ENCODE measurements around the gene TSHZ2. TPM values are rescaled to one million over a fixed set of nuclear protein-coding genes. Genes with fewer than 3 reads are reported as not detected.

Gene TSHZ2
- total RNA-seq, 6 experiments from 2014 or later = 14.2 to 28.1 (median 21.0) TPM

- Histone ChIP-seq H3K27ac (no peak overlapping the region), H3K4me3 (no peak overlapping the region), H3K4me1 (no peaks in the 10 kb centered on the region), H3K27me3 (no peaks in the 10 kb centered on the region), H3K9me3 (no peaks in the 10 kb centered on the region), H3K36me3 (no peaks in the 10 kb centered on the region)
- WGBS (ENCODE audit: insufficient coverage, low coverage, low lambda C conversion rate, missing lambda C conversion rate) = 85% methylated on average over 1 of the region's 1 CpG
- ATAC-seq = no peak
- no peak for DNase-seq
- TF ChIP-seq, protein P1, sequence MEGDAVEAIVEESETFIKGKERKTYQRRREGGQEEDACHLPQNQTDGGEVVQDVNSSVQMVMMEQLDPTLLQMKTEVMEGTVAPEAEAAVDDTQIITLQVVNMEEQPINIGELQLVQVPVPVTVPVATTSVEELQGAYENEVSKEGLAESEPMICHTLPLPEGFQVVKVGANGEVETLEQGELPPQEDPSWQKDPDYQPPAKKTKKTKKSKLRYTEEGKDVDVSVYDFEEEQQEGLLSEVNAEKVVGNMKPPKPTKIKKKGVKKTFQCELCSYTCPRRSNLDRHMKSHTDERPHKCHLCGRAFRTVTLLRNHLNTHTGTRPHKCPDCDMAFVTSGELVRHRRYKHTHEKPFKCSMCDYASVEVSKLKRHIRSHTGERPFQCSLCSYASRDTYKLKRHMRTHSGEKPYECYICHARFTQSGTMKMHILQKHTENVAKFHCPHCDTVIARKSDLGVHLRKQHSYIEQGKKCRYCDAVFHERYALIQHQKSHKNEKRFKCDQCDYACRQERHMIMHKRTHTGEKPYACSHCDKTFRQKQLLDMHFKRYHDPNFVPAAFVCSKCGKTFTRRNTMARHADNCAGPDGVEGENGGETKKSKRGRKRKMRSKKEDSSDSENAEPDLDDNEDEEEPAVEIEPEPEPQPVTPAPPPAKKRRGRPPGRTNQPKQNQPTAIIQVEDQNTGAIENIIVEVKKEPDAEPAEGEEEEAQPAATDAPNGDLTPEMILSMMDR (IDR thresholded peaks at IDR 0.05) = no peak
- TF ChIP-seq POLR2A (IDR thresholded peaks at IDR 0.05) = no peak
- intact Hi-C loops (cut with DNase I) = no loop called here
These were observed 178.4 kb downstream of the TSHZ2 start for GRCh38 chr20:53150532-53150931.

DNA sequence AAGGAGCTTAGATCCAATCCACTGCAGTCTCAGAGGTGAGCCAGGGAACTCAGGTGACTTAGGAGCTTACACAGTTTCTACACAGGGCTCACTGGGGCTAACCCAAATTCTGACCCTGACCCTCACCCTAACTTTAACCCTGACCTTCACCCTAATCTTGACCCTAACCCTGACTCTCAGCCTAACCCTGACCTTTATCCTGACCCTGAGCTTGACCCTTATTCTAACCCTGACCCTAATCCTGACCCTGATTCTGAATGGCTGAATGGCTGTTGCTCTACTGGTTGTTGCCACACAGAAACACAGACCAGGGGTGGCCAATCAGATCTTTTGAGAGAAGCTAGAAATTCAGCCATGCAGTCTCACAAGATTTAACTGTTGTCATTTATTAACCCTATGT is 180.1 kb downstream of the TSHZ2 start:
- H3K4me3 ChIP-seq = no peak overlapping the region
- TF ChIP-seq POLR2A (IDR thresholded peaks at IDR 0.05) = no peak
- TF ChIP-seq, protein P1 (IDR thresholded peaks at IDR 0.05) = no peak
- H3K27me3 ChIP-seq = no peaks in the 10 kb centered on the region
- no peak overlapping the region for H3K27ac ChIP-seq
- H3K36me3 ChIP-seq = no peaks in the 10 kb centered on the region
- no peak for ATAC-seq
- H3K4me1 ChIP-seq = no peaks in the 10 kb centered on the region
- no peak for DNase-seq
- no peaks in the 10 kb centered on the region for H3K9me3 ChIP-seq
- intact Hi-C loops (cut with DNase I) = no loop called here

- Histone ChIP-seq H3K4me3 (no peak overlapping the region), H3K27me3 (no peaks in the 10 kb centered on the region), H3K4me1 (no peaks in the 10 kb centered on the region), H3K36me3 (no peaks in the 10 kb centered on the region), H3K9me3 (no peaks in the 10 kb centered on the region), H3K27ac (no peak overlapping the region)
- intact Hi-C loops (cut with DNase I) = no loop called here
- no peak for ATAC-seq
- DNase-seq = no peak
- no peak for TF ChIP-seq POLR2A (IDR thresholded peaks at IDR 0.05)
- TF ChIP-seq, protein P1 (IDR thresholded peaks at IDR 0.05) = no peak
- WGBS (ENCODE audit: insufficient coverage, low coverage, low lambda C conversion rate, missing lambda C conversion rate) = 78% methylated on average over 2 of the region's 2 CpGs
These were observed 182.4 kb downstream of the TSHZ2 start for GRCh38 chr20:53154540-53154939.

DNA sequence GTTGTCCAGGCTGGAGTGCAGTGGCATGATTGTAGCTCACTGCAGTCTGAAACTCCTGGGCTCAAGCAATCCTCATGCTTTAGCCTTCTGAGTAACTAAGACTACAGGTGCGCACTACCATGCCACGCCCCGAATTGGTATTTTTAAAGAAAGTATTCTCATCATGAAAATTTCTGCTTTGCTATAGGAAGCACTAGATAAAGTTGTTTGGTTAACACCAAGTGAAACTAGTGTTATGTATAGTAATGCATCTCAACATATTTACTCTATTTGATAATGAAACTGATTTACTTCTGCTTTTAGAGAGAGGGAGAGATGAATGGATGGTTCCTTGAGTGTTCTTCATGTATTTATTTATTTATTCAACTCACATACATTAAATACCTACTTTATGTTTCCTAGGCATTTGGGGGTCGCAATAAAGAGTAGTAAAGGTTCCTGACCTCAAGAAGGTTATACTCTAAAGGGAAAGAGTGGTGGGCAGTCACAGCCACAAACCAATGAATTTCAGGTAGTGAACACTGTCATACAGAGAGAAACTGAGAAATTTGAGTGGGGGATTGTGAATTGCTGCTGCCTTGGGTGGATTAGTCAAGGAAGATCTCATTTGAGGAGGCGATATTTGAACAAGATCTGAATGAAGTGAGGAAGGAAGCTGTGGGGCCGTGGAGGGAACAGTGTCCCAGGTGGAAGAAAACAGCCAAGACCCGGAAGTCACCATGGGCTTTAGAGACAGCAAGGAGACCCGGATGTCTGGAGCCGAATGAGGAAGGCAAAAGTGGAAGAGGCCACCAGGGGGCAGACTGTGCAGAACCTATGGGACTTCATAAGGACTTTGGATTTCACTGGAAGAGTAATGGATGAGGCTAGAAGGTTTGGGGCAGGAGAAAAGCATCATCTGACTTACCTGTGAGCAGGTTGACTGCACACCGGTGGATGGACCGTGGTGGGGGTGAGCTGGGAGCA is 185.6 kb downstream of the TSHZ2 start:
- TF ChIP-seq, protein P1 (IDR thresholded peaks at IDR 0.05) = peak; percentile 32 to 64 (median 40)
- no peak for TF ChIP-seq POLR2A (IDR thresholded peaks at IDR 0.05)
- 86% methylated on average over 10 of the region's 11 CpGs for WGBS (ENCODE audit: insufficient coverage, low coverage, low lambda C conversion rate, missing lambda C conversion rate)
- Histone ChIP-seq H3K27ac (no peak overlapping the region), H3K27me3 (no peaks in the 10 kb centered on the region), H3K36me3 (no peaks in the 10 kb centered on the region), H3K4me1 (no peaks in the 10 kb centered on the region), H3K9me3 (no peaks in the 10 kb centered on the region), H3K4me3 (no peak overlapping the region)
- DNase-seq (peak; percentile 31 to 60 (median 49)), ATAC-seq (peak; percentile 7 to 77 (median 65))
- intact Hi-C loops (cut with DNase I) = no loop called here
